C4-2B (cell line): ENCODE measurements around the gene SPARCL1.

Source experiments
- H3K27ac ChIP-seq: fragments of 450-650 bp; 2 replicates; pipeline ENCODE4 v1.5.1; 2017
- ZFX ChIP-seq: fragments of 450-650 bp; IDR thresholded peaks from 2 replicates; pipeline ENCODE4 v1.6.1; 2017
- TF ChIP-seq, protein P1 (sequence below): fragments of 450-650 bp; conservative IDR thresholded peaks from 2 replicates; pipeline ENCODE4 v1.5.1; 2017; ENCODE audit warnings: mild to moderate bottlenecking

Gene SPARCL1

DNA sequence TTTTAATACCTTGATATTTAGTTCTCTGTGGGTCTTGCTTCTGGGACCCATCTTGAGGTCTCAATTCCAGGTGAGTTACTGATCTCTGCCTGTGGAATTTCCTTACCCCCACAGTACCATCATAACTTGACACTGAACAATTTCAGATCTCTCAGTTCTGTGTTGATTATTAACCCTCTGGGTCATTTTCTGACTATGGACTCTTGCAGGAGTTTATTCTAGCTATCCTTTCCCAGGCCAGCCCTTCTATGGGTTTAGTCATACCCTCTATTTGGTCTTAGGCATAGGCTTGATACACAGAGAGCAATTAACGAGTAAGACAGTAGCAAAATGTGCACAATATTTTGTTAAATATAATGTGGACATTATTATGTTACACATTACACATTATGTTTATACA, 3.7 kb upstream of the SPARCL1 start:
- H3K27ac ChIP-seq: no peak overlapping the region
- TF ChIP-seq, protein P1, sequence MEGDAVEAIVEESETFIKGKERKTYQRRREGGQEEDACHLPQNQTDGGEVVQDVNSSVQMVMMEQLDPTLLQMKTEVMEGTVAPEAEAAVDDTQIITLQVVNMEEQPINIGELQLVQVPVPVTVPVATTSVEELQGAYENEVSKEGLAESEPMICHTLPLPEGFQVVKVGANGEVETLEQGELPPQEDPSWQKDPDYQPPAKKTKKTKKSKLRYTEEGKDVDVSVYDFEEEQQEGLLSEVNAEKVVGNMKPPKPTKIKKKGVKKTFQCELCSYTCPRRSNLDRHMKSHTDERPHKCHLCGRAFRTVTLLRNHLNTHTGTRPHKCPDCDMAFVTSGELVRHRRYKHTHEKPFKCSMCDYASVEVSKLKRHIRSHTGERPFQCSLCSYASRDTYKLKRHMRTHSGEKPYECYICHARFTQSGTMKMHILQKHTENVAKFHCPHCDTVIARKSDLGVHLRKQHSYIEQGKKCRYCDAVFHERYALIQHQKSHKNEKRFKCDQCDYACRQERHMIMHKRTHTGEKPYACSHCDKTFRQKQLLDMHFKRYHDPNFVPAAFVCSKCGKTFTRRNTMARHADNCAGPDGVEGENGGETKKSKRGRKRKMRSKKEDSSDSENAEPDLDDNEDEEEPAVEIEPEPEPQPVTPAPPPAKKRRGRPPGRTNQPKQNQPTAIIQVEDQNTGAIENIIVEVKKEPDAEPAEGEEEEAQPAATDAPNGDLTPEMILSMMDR: no peak
- TF ChIP-seq ZFX: no peak

DNA sequence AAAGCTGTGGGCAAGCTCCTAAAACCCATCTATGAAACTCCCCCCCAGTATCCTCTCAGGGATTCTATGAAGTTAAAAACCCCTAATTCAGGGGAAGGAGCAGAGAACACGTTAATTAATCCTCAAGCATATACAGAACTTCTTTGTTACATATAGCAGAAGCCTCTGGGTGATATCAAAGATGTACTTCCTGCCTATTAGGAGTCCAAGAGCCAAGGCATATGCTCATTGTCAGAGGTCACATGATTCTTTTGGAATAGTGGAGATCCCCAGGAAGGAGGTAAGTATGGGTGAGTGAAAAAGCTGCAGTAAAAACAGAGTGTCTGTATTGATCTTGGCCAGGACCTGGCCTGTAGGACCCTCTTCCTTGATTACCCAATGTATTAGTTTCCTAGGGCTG, 2.9 kb upstream of the SPARCL1 start:
- no peak overlapping the region for H3K27ac ChIP-seq
- TF ChIP-seq ZFX: no peak
- TF ChIP-seq, protein P1: no peak

DNA sequence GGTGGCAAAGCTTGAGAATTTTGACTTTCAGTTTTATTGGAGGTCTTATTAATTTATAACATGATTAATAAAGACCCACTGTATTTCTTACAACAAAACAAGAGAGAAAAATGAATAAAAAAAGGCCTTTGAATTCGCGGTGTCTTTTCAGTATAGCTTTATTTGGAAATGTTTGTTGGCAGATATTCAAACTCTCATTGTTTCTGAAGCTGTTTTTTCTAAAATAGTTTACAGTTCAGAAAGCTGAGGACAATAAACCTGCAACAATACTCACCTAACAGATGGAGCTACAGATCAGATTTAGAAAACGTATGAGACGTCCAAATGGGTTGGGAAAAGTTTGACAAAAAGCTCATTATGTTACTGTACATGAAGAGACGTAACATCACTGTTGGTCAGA, 2.4 kb upstream of the SPARCL1 start:
- no peak overlapping the region for H3K27ac ChIP-seq
- no peak for TF ChIP-seq ZFX
- TF ChIP-seq, protein P1: no peak

DNA sequence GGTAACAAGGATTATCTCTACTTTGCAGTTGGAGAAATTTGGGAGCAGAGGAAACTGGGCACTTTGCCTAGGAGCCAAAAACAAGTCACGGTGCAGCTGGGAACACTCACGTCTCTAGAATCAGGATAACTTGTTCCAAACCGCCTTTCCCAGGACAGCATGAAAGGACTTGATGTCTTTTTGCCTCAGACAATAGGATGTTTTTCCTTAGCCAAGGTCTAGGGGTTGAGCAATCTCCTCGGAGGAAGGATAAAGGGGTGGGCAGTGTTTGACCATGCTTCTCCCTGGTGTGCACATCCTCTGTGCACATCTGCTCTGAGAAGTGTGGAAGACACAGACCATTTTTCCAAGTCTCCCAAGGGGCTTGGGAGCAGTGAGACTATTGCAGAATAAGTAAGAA, 1.7 kb upstream of the SPARCL1 start:
- TF ChIP-seq, protein P1: no peak
- no peak for TF ChIP-seq ZFX

DNA sequence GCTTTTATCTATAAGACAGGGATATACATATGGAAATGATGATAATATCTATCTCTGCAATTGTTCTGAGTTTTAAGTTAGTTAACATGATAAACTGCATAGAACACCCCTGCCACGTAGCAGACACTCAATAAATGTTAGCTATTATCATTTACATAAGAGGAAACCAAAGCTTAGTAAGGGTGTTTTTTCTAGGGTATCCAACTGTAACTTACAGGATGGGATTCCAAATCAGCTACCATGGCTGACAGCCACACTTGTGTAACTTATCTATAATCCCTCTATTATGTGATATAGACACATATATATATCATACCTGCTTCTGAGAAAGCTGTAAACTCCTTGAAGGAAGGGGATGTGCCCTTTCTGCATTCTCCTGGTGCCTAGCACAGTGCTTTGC, 1.1 kb upstream of the SPARCL1 start:
- TF ChIP-seq ZFX: no peak
- TF ChIP-seq, protein P1: no peak
- no peak overlapping the region for H3K27ac ChIP-seq

More for the DNA sequence above, 1.7 kb upstream of the SPARCL1 start:
- H3K27ac ChIP-seq: no peak overlapping the region

DNA sequence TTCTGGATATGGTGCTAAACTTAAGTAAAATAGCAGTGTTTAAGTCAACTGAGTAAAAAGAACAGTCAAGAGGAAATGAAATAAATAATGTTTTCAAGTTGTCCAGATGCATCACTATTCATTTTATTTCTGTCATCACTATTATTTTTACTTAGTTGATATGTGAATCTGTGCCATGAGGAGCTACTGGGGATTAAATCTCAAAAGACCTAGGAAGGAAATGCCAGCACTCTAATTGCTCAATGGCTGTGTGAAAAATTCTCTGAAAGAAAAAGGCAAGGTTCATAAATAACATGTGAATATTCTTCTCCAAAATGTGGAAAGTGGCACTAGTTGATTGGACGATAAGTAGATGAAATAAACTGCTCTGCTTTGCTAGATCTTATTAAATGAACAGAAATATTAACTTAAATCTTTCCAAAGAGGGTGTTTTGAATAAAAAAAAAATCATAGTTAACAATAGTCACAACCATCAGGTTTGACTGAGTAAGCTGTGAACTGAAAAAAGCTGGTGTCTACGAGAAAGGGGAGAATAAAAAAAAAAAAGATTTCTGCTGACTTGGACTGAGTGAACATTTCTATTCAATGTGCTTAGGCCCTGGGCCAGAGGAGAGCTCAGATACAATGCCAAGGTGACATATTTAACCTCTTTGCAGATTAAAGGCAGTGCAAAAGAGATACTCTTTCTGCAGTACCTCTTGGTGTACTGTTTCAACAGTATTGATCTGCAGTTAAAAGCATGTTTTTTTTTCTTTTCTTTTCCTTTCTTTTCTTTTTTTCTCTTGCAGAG, 1.6 kb downstream of the SPARCL1 start:
- TF ChIP-seq ZFX: no peak
- H3K27ac ChIP-seq: no peak overlapping the region

DNA sequence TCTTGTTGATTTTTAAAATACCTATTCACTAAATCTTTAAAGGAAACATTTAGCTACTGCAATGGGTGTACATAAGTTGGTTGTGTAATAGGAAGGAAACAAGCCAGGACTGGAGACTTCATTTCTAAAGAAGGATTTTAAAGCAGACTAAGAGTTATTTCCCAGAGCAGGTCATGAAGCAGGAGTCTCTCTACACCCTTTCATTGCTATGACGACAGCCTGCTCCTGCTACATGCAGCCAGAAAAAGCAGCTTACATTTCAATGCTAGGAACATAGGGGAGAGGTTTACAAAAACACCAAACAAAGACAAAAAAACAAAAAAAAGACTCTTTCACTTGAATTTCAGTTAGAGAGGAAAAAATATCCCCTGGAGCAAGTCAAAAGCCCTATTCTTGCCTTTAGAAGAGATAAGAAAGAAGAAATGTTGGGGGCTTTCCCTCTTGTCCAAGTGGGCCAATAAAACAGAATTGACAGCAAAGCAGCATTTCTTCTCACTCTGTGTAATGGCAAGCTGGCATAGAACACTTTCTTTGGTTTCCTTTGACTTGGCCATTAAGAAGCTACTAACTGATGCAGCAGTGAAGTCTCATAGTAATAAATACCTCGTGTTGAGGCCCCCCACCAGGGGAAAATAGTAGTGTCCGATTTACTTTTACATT, 3.4 kb downstream of the SPARCL1 start:
- TF ChIP-seq, protein P1: no peak
- H3K27ac ChIP-seq: no peak overlapping the region
